GM12874 (cell line): Measurements from ENCODE around the gene RNF215.

Source experiments
- CTCF ChIP-seq: IDR thresholded peaks from 2 replicates; pipeline ENCODE4 v1.5.1; 2011; ENCODE audit warnings: low read depth, mild to moderate bottlenecking, control low read depth, low read length, moderate library complexity; ENCODE audit not compliant: insufficient read depth

The RNF215 gene

GRCh38 chr22:30385942-30386341, 1.3 kb downstream of the RNF215 start:
- TF ChIP-seq CTCF: no peak

DNA sequence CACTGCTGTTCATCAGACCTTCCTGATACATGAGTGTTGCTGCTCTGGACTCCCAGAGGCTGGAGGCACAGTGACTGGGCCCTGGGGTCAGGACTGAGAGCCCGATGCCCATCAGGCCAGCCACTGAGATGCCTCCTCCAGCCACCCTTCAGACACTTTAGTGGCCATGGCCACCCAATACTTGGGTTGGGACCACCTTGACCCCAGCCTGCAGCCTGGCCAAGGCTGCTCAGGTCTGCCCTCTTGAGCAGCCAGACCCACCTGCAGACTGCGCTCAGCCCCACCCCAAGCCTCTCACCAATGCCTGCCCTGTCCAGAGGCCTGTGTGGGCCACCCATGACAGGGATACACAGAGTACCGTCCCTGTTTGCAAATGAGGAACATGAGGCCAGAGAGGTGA, 4.2 kb downstream of the RNF215 start:
- no peak for TF ChIP-seq CTCF

DNA sequence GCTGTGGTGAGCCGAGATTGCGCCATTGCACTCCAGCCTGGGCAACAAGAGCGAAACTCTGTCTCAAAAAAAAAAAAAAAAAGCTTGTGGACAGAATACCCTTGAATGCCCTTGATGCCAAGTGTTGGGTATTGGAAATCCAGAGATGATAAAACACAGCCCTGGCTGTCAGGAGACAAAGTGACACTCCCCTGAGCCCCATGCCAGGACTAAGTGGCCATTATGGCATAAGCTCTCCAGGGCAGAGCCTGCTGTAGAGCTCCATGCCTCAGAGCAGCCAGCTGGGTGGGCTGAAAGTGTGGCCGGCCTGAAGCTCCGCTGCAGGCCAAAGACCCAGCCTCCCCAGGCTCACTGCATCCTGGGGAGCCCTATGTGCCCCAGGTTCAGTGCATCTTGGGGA, 4.9 kb downstream of the RNF215 start:
- TF ChIP-seq CTCF: no peak

- TF ChIP-seq CTCF: no peak
Measured at GRCh38 chr22:30381264-30381663, 5.9 kb downstream of the RNF215 start.

- TF ChIP-seq CTCF: no peak
Measured at GRCh38 chr22:30380011-30380410, 7.2 kb downstream of the RNF215 start.

GRCh38 chr22:30375312-30375849, 11.8 kb downstream of the RNF215 start:
- TF ChIP-seq CTCF: no peak

DNA sequence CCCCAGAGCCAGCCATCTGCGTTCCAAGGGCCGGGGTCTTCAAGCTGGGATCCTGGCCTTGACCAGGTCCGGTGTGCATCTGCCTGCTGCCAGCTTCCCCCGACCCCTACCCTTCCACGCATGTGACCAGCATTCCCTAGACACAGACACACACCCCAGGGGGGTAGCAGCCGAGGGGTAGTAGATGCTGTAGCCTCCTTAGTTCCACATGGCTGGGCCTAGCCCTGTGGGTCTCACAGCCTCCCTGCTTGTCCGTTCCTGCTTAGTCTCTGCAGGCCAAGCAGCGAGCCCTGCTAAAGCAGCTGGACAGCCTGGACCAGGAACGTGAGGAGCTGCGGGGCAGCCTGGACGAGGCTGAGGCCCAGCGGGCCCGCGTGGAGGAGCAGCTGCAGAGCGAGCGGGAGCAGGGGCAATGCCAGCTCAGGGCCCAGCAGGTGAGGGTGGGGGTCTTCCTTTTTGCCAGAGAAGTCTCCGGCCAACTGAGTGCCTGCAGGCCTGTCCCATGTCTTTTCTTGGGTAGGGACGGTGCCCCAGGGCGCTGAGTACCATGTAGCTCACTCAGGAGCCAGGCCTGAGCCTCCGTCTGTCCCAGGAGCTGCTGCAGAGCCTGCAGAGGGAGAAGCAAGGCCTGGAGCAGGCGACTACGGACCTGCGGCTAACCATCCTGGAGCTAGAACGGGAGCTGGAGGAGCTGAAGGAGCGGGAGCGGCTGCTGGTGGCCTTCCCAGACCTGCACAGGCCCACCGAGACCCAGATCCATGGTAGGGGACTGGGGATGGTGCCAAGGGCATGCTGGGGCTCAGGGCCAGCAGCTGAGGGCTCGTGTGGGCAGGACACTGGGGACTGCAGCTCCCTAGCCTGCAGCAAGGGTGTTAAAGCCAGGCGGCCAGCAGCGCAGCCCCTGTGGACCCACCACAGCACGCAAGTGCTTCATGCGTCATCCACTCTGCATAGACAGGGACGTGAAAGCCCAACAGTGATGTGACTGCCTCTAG, 13.6 kb downstream of the RNF215 start:
- TF ChIP-seq CTCF: no peak
